ENCODE results near the gene PTPN13.

DNA sequence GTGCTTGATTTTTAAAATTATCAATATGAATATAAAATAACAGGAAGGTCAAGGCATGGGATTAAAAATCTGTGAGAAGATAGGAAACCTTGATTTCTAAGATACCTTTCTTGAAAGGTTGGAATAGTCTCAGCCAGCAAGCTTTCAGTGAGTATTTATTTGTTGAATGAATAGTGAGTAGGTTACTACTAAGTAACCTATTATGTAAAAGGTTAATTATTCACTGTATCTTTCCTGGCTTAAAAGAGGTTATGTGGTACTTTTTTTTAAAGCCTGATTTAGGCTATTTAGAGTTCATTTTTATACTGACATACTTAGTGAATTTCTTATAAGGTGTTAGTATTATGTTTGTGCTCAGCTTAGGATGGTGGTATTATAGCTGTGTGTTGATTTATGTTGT lies 123.5 kb downstream of the PTPN13 start:
- TF ChIP-seq, protein P1, sequence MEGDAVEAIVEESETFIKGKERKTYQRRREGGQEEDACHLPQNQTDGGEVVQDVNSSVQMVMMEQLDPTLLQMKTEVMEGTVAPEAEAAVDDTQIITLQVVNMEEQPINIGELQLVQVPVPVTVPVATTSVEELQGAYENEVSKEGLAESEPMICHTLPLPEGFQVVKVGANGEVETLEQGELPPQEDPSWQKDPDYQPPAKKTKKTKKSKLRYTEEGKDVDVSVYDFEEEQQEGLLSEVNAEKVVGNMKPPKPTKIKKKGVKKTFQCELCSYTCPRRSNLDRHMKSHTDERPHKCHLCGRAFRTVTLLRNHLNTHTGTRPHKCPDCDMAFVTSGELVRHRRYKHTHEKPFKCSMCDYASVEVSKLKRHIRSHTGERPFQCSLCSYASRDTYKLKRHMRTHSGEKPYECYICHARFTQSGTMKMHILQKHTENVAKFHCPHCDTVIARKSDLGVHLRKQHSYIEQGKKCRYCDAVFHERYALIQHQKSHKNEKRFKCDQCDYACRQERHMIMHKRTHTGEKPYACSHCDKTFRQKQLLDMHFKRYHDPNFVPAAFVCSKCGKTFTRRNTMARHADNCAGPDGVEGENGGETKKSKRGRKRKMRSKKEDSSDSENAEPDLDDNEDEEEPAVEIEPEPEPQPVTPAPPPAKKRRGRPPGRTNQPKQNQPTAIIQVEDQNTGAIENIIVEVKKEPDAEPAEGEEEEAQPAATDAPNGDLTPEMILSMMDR (conservative IDR thresholded peaks at IDR 0.05; ENCODE audit: low read depth, low read length): no peak
- no peak for TF ChIP-seq EZH2 (IDR thresholded peaks at IDR 0.05; ENCODE audit: borderline replicate concordance, low read depth, low read length, poor library complexity, severe bottlenecking)
